K562 (cell line): ENCODE results near the gene GIGYF1. TPM values are rescaled to one million over a fixed set of nuclear protein-coding genes. Genes with fewer than 3 reads are reported as not detected.
"Not testable (repeated sequence)": the region's sequence is repeated elsewhere in the genome, so short reads cannot be mapped to it uniquely, and the experiment has no call there.

Experiments used
- ATAC-seq: fragments of 200-7000 bp; cut with Tn5 transposase; 3 replicates; pipeline ENCODE4 v1.9.1; 2020; ENCODE audit warnings: moderate library complexity
- BruUV-seq: library from RNA; stranded (reverse); fragments of 400-500 nt; replicated peaks from 2 replicates; lab custom pipeline; 2021; lab: Mats Ljungman, UMichigan
- CTCF ChIA-PET: fragments of 300-600 bp; formaldehyde crosslinking; extraction: SDS; loops from one replicate; lab custom pipeline; 2021; ENCODE audit warnings: low intra/inter-chr PET ratio; lab: Yijun Ruan, JAX
- POLR2A ChIA-PET: fragments of 300-600, 350-650 bp; sonication (Branson Sonifier 250); formaldehyde crosslinking; extraction: SDS; loops from one replicate; lab custom pipeline; 2021; ENCODE audit warnings: antibody characterized with exemption, inconsistent platforms; lab: Yijun Ruan, JAX
- DNase-seq, 4 experiments: peaks; one replicate each; pipeline versions ENCODE4 v3.0.0 to v3.0.0-alpha.2; 2011 to 2018; ENCODE audit warnings: low spot score in 3 of 4, mixed read lengths in 3 of 4; ENCODE audit errors: extremely low read depth in 1 of 4
- FAIRE-seq: peaks from 2 replicates; lab custom pipeline; 2011; peaks lifted over from hg19 to GRCh38; lab: Jason Lieb, UNC
- H2AFZ ChIP-seq: 2 replicates; pipeline ENCODE4 v1.6.0; 2011; ENCODE audit warnings: low read depth, low read length, control low read depth, inconsistent platforms
- H3K27ac ChIP-seq: fragments of 200-600 bp; 3 replicates; pipeline ENCODE4 v1.8.0; 2011; ENCODE audit warnings: low read depth, mild to moderate bottlenecking, control low read depth, inconsistent platforms, low read length, moderate library complexity, mixed read lengths; ENCODE audit errors: extremely low read depth
- H3K27me3 ChIP-seq, 2 experiments: fragments of 300-600 bp in 1 of 2; 2 replicates in 1 of 2; 3 replicates in 1 of 2; pipeline versions ENCODE4 v1.6.0 to v1.8.0; 2011; ENCODE audit warnings: inconsistent platforms in 2 of 2, low read length in 2 of 2, mild to moderate bottlenecking in 1 of 2, mixed read lengths in 1 of 2, moderate library complexity in 1 of 2; ENCODE audit not compliant: control insufficient read depth in 2 of 2, insufficient read depth in 2 of 2
- H3K36me3 ChIP-seq: fragments of 300-600 bp; 3 replicates; pipeline ENCODE4 v1.8.0; 2011; ENCODE audit warnings: mild to moderate bottlenecking, low read length, inconsistent platforms; ENCODE audit not compliant: control insufficient read depth, insufficient read depth
- H3K4me1 ChIP-seq, 2 experiments: fragments of 200-600 bp in 1 of 2; replicated peaks in 1 of 2; 2 replicates in 1 of 2; 3 replicates in 1 of 2; pipeline versions ENCODE4 v1.5.1 to v1.8.0; 2011; ENCODE audit warnings: inconsistent platforms in 2 of 2, low read length in 2 of 2, mild to moderate bottlenecking in 1 of 2, mixed read lengths in 1 of 2, moderate library complexity in 1 of 2; ENCODE audit not compliant: control insufficient read depth in 2 of 2, insufficient read depth in 2 of 2
- H3K4me2 ChIP-seq: 2 replicates; pipeline ENCODE4 v1.6.1; 2011; ENCODE audit warnings: low read length, control low read depth, inconsistent platforms, mixed read lengths; ENCODE audit not compliant: insufficient read depth
- H3K4me3 ChIP-seq: fragments of 200-600 bp; sonication (generic), shearing (Covaris generic); 2 replicates; pipeline ENCODE4 v1.5.1; 2016; ENCODE audit warnings: control low read depth, inconsistent platforms
- H3K79me2 ChIP-seq: fragments of 200-600 bp; 3 replicates; pipeline ENCODE4 v1.8.0; 2011; ENCODE audit warnings: low read length, inconsistent platforms; ENCODE audit not compliant: control insufficient read depth, insufficient read depth
- H3K9ac ChIP-seq, 2 experiments: 2 replicates each; pipeline versions ENCODE4 v1.6.0 to v1.6.1; 2011; ENCODE audit warnings: low read depth in 2 of 2, low read length in 2 of 2, control low read depth in 1 of 2, inconsistent platforms in 1 of 2, mild to moderate bottlenecking in 1 of 2, mixed read lengths in 1 of 2; ENCODE audit not compliant: insufficient read depth in 1 of 2
- H3K9me1 ChIP-seq: one replicate; pipeline ENCODE4 v1.6.0; 2011; ENCODE audit warnings: inconsistent platforms, mild to moderate bottlenecking, low read length, moderate library complexity; ENCODE audit not compliant: control insufficient read depth, insufficient read depth
- H3K9me3 ChIP-seq: replicated peaks from 2 replicates; pipeline ENCODE4 v1.5.1; 2011; ENCODE audit warnings: low read depth, low read length, inconsistent platforms; ENCODE audit not compliant: control insufficient read depth, insufficient read depth
- H4K20me1 ChIP-seq: replicated peaks from 2 replicates; pipeline ENCODE4 v1.6.1; 2011; ENCODE audit warnings: low read length, inconsistent platforms, mixed read lengths; ENCODE audit not compliant: control insufficient read depth, insufficient read depth
- BHLHE40 ChIP-seq: IDR thresholded peaks from 2 replicates; pipeline ENCODE4 v1.6.1; 2011; ENCODE audit warnings: low read length, improper control_type of control experiment
- NFIC ChIP-seq: fragments of 450-650 bp; IDR thresholded peaks from 2 replicates; pipeline ENCODE4 v1.6.1; 2017; ENCODE audit warnings: mild to moderate bottlenecking, inconsistent platforms
- USF2 ChIP-seq: sonication (generic); formaldehyde crosslinking; IDR thresholded peaks from 2 replicates; pipeline ENCODE4 v1.5.0; 2020; ENCODE audit warnings: missing genetic modification reagents
- WGBS: fragments of 100-300 bp; shearing (Covaris generic); methylation state at CpG from one replicate; pipeline ENCODE4 v1.1.6; 2016; ENCODE audit warnings: low coverage, mixed read lengths; ENCODE audit not compliant: insufficient coverage; ENCODE audit errors: missing lambda C conversion rate; 5-methylcytosine and 5-hydroxymethylcytosine counted together
- in situ Hi-C: fragments of 300-500 bp; cut with MboI; formaldehyde crosslinking; loops from 4 replicates; pipeline ENCODE4 v1.15.0; 2018; ENCODE audit warnings: inconsistent platforms, mixed read lengths
- intact Hi-C: fragments of 100-400 bp; cut with micrococcal nuclease; formaldehyde crosslinking; loops from 2 replicates; pipeline ENCODE4 v1.14.2; 2022
- polyA plus RNA-seq, 8 experiments: library from polyadenylated mRNA; depleted of rRNA in 4 of 8; stranded (reverse) in 5 of 8; unstranded in 3 of 8; fragments of >200 nt; fragmentation: Nextera tagmentation in 2 of 8; fragmentation: Illumina TruSeq in 1 of 8; extraction: Ambion mirVana in 2 of 8; extraction: Trizol in 1 of 8; gene quantifications; 2 replicates each; pipeline versions ENCODE4 v1.2.1 to v1.2.3, GENCODE V29; 2011 to 2014; ENCODE audit warnings: inconsistent platforms in 1 of 8, missing spikeins in 1 of 8
- total RNA-seq, 7 experiments: library from RNA; depleted of rRNA in 6 of 7; stranded (reverse); fragments of >200 nt in 6 of 7; fragmentation: Illumina TruSeq in 2 of 7; extraction: Trizol in 2 of 7; gene quantifications; 2 replicates each; pipeline versions ENCODE4 v1.2.1 to v1.2.3, GENCODE V29; 2011 to 2021; ENCODE audit warnings: low replicate concordance in 1 of 7

GIGYF1 gene
- total and polyA plus RNA-seq, 9 of the 15 experiments (the other 6 are each of a cell fraction or from before 2014, with no cell fraction given): 0.56 to 76.2 (median 16.8) TPM

GRCh38 chr7:100662194-100662776, 31.8 kb downstream of the GIGYF1 start:
- H3K4me3 ChIP-seq, BruUV-seq, H3K27me3 ChIP-seq, H2AFZ ChIP-seq, intact Hi-C loops, in situ Hi-C loops, H3K4me1 ChIP-seq, H3K79me2 ChIP-seq, H3K9ac ChIP-seq, CTCF ChIA-PET: not testable (repeated sequence)
- TF ChIP-seq USF2: peak; percentile 53; the same call in 1 of the 2 replicates
- TF ChIP-seq BHLHE40: peak; percentile 54
- TF ChIP-seq NFIC: peak; percentile 81
- TF ChIP-seq, all 486 proteins: peak for 3; not testable (repeated sequence) for 483
- H3K9me1 ChIP-seq, DNase-seq, H3K36me3 ChIP-seq, H3K4me2 ChIP-seq, H3K9me3 ChIP-seq, H4K20me1 ChIP-seq, ATAC-seq, POLR2A ChIA-PET, FAIRE-seq, H3K27ac ChIP-seq: not testable (repeated sequence)
- WGBS: 23% methylated on average over 12 of the region's 12 CpGs
